ENCODE results near the gene TMED8.
"Not testable (repeated sequence)": the region's sequence is repeated elsewhere in the genome, so short reads cannot be mapped to it uniquely, and the experiment has no call there.

The TMED8 gene

GRCh38 chr14:77323571-77323970, 53.3 kb downstream of the TMED8 start:
- DNase-seq = no peak

DNA sequence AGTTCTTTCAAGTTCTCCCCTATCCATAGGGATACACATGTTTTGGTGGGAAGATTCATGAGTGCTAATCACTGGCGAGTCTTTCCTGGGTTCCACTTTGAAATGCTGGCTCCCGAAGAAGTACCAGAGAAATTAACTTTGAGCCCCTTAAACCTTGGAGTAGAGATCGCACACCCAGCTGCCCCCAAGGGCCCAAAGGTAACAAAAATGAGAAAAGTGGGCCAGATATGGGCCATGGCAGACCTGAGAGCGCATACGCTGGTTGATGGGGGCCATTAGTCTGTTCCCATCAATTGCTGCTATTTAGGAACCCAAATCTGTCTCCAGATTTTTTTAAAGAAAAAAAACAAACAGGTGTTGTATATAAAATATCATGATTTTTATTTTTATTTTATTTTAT, 53.9 kb downstream of the TMED8 start:
- no peak for DNase-seq

GRCh38 chr14:77322250-77322902, 54.5 kb downstream of the TMED8 start:
- DNase-seq = no peak

DNA sequence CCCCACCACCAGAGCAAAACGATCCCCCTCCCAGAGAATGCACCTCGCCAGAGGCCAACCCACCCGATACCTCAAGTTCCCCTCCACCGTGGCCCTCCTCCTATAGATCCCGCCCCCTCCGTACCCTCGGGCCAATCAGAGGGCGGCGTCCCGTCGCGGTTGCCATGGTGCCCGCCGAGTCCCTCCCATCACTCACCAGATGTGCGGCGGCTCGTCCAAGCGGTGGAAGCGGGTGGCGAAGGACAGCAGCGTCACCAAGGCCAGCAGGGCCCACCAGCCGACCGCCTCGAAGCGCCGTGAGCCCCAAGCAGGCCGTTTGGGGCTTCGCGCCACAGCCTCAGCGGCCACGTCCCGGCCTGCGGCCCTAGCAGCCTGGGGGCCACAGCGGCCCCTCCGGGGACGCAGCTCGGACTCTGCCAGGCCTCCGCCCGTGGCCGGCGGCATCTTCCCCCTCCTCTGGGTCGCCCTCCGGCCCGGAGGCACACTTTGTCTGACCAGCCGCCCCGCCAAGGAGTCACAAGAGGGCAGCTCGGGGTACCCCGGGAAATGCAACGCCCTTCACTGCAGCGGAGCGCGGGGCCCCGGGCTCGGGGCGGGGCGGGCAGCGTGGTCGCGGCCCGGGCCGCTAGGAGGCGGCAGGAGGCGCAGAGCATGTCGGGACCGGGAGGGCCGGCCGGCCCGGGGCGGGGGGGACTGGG, 56.5 kb downstream of the TMED8 start, which contains the start of gene POMT2:
TSS of gene POMT2 (minus strand) at position 646 of the 698 bp plus-strand sequence. CDS start at position 444, 202 bp downstream.
- peak; percentile 99 for DNase-seq

- DNase-seq = no peak
Measured at GRCh38 chr14:77319422-77319821, 57.5 kb downstream of the TMED8 start.

DNA sequence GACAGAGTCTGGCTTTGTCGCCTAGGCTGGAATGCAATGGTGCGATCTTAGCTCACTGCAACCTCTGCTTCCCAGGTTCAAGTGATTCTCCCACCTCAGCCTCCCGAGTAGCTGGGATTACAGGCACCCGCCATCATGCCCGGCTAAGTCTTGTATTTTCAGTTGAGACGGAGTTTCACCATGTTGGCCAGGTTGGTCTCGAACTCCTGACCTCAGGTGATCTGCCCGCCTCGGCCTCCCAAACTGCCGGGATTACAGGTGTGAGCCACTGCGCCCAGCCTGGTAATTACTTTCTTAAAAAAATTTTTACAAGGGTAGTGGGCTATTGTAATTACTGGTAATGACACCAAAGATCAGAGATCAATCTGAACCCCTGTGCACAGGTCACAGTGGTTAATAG, 58.1 kb downstream of the TMED8 start:
- not testable (repeated sequence) for DNase-seq

DNA sequence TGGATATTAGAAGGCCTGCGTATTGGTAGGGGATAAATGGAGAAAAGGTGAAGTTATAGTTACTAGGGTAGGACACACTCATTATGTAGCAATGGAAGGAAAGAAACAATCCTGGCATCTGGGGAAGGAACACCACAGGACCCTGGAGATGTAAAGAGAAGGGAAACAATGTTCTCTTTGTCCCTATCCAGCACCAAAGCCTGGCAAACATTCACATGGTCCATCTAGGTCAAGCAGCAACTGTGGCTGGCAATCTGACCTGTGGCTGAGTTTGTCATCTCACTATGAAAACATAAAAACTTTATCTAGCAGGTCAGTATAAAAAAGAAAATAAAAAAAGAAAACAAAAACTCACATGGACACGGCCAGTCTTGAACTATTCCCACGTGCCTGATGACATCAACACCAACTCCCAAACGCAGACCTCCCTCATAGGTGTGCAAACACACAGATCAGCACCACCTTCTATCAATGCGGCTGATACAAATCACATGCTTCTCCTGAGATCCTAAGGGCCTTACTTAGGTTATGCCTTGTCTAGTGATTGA, 58.8 kb downstream of the TMED8 start:
- DNase-seq = no peak

DNA sequence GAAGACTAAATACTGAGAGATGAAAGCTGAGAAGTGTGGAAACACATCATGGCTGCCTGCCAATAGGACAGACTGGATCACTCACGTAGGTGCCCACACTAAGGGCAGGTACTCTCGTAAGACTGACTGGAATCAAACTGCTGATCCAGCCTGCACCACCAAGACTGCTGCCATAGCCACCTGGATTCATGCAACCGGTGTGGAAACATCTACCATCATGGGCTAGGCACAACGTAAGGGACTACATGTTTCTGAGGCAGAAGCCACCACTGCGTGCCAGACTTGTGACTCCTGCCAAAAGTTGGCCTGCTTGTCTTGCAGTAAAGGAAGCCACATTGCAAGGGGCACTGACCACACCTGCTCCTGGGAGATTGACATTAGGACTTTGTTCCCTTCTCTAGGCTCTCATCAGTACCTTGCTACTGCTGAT, 60.0 kb downstream of the TMED8 start:
- no peak for DNase-seq

- no peak for DNase-seq
Measured at GRCh38 chr14:77316195-77316505, 60.7 kb downstream of the TMED8 start.

GRCh38 chr14:77314539-77315457, 62.1 kb downstream of the TMED8 start:
- DNase-seq = peak; percentile 17

DNA sequence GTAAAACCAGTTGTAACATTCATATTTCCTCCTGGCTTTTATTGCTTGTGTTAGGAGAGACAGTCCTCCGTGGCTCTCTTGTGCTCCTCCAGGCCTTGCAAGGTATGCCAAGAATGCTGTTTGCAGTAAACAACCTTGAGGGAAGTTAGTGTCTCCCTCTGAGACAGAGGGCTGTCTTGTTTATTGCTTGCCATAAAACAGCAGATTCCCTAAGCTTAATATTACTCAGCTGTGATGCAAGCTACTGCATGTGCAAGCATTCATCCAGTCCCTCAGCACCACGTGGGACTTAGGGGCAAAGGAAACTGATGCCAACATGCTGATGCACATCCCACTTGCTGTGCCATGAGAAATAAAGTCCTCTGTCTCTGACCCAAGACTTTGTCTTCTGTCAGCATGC, 62.9 kb downstream of the TMED8 start:
- no peak for DNase-seq

- DNase-seq = no peak
Measured at GRCh38 chr14:77313371-77313770, 63.5 kb downstream of the TMED8 start.

DNA sequence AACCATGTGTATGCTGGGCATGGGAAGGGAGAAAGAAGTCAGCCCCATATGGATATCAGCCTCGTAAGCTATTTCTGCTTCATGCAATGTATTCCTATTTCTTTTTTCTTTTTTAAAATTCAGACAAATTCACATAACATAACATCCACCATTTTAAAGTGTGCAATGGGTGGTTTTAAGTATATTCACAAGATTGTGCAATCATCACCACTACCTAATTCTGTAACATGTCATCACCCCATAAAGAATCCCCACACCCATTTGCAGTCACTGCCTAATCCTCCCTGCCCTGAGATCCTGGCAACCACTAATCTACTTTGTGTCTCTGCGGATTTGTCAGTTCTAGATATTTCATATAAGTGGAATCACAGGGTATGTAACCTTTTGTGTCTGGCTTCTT, 65.7 kb downstream of the TMED8 start:
- DNase-seq = no peak

DNA sequence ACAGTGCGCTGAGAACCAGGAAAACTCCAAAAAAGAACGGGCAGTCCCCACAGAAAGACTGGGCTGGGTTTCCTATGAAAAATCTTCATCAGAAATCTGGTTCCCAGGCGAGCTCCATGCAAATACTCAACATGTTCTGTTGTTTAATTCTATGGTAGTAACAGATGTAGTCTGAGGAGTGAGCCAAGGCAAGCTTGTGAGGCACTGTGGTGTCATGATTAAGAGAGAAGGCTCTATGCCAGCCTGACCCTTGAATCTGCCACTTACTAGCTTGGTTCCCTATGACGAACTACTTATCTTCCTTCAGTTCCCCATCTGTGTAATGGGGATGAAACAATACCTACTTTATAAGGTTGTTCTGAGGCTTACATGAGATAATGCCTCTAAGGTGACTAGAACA, 66.9 kb downstream of the TMED8 start:
- DNase-seq = no peak

- DNase-seq = no peak
Measured at GRCh38 chr14:77309131-77309530, 67.8 kb downstream of the TMED8 start.

DNA sequence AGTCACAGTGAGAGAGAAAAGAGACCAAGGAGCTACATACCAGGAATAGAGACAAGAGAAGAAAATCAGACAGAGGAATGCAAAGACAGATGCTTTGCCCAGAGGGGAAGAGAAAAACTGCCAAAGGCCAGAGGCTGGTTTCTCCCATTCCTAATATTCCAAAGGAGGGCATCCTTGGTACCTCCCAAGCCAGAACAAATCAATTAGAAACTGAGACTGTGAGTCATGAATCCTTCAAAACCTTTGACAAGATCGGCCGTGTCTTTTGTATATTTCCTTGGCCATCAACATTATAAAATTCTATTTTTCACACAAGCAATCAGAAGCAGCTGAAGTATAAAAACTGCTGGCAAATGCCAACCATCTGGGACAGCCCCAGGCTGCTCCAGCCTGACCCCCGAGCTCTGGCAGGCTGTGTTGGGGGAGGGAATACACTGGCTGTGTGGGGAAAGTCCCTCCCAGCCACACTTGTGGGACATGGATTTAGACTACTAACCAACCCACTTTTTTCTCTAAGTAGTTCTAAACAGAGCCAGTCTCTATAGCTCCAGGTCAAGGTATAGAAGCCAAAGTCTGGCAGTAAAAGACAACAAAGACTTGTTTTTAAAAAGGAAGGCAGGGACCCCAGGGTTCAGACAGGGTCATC, 69.9 kb downstream of the TMED8 start:
- no peak for DNase-seq

DNA sequence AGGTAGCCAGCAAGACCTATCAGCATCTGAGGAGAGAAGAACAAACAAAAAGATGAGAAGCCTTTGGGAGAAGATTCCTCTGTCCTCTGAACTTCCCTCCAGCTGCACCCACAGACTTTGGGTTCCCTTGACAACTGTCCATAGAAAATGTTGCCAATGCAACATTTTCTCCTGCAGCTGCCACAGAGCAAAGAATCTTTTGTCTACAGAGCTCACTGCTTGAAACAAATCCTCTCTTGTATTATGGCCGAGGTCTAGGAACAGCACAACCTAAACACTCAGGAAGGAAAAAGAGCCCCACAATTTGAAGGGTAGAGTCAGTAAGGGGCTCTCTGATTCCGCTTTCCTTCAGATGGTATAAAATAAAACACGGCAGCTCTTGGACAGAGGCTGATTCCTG, 70.5 kb downstream of the TMED8 start:
- DNase-seq = no peak

DNA sequence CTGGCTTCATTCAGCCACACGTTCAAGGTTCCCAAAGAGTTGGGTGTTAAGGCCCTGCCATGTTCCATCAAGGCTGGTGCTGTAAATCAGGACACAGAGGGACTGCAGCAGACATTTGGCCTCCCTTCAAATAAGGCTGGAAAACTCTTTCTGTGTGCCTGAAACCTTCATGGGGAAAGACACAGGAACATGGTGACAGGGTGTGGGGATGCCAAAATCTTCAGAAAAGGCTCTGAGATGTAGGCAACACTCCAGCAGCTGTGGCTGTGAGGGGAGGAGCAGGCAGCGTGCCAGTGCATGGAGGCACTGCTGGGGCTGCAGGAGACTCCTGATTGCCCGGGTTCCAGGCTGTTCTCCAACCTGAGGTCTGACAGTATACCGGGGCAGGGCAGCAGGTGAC, 71.2 kb downstream of the TMED8 start:
- no peak for DNase-seq

GRCh38 chr14:77303417-77304156, 73.3 kb downstream of the TMED8 start:
- DNase-seq = no peak

DNA sequence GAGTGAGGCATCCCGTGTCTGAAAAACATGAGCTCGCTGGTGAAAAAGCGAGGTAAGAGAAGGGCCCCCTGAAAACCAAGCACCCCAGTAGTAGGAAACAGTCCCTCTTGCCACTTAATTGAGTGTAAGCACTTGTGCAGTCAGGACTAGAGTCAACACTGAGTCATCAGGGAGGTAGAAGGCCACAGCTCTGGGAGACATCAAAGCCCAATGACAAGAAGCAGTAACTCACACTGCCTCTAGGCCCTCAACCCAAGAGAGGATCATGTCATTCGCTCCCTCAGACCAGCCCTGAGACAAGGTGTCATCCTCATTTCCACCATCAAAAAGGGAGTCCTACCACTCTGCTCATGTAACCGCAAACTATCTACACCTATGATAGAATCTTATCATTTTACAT, 74.0 kb downstream of the TMED8 start:
- DNase-seq = no peak

GRCh38 chr14:77301103-77301502, 75.8 kb downstream of the TMED8 start:
- DNase-seq = peak; percentile 58

DNA sequence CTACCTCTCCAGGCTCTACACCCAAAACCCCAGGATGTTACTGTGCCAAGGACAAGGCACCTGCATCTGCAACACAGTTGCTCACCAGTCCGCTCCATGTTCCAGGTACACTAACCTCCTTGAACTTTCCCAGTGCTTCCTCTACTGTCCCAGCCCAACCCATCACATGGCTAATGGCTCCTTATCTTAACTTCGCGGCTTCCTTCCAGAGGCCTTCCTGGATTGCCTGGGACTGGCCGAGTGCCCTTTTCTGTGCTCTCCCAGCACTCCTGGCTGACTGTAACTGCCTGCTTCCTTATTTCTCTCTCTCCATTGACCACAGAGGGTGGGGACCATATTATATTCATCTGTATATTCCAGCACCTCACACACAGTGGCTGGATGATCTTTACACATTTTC, 77.1 kb downstream of the TMED8 start:
- no peak for DNase-seq

Measured in right kidney (tissue), 1 donor.